SK-N-SH (cell line): ENCODE measurements around the gene ABHD8. TPM values are rescaled to one million over a fixed set of nuclear protein-coding genes. Genes with fewer than 3 reads are reported as not detected.

Experiments used
- CTCF ChIA-PET: fragments of 300-600, 350-600 bp; formaldehyde crosslinking; extraction: SDS; loops from one replicate; lab custom pipeline; 2021; lab: Yijun Ruan, JAX
- POLR2A ChIA-PET: fragments of 350-600 bp; sonication (Branson Sonifier 250); formaldehyde crosslinking; extraction: SDS; loops from one replicate; lab custom pipeline; 2020; ENCODE audit warnings: antibody characterized with exemption, inconsistent platforms; lab: Yijun Ruan, JAX
- DNase-seq: peaks from one replicate; pipeline ENCODE4 v3.0.0; 2012
- H2AFZ ChIP-seq: fragments of 200-600 bp; sonication (generic); 2 replicates; pipeline ENCODE4 v1.8.1; 2016; ENCODE audit warnings: antibody characterized with exemption, mild to moderate bottlenecking, low read depth
- H3F3A ChIP-seq: fragments of 200-600 bp; sonication (generic); replicated peaks from 2 replicates; pipeline ENCODE3; 2016; ENCODE audit warnings: antibody characterized with exemption, mild to moderate bottlenecking; ENCODE audit not compliant: insufficient read depth
- H3K27ac ChIP-seq, 2 experiments: fragments of 200-500 bp in 1 of 2; fragments of 200-600 bp in 1 of 2; sonication (Bioruptor generic) in 1 of 2; sonication (generic), shearing (Covaris generic) in 1 of 2; 2 replicates each; pipeline versions ENCODE4 v1.5.1 to v1.6.1; 2014 to 2016; ENCODE audit warnings: low read depth in 2 of 2, inconsistent platforms in 1 of 2, low read length in 1 of 2, mild to moderate bottlenecking in 1 of 2, mixed read lengths in 1 of 2
- H3K27me3 ChIP-seq: fragments of 200-600 bp; sonication (generic), shearing (Covaris generic); 2 replicates; pipeline ENCODE4 v1.6.1; 2016; ENCODE audit warnings: mixed run types; ENCODE audit not compliant: insufficient read depth
- H3K36me3 ChIP-seq, 2 experiments: fragments of 200-500 bp in 1 of 2; fragments of 200-600 bp in 1 of 2; sonication (Bioruptor generic) in 1 of 2; sonication (generic) in 1 of 2; replicated peaks in 1 of 2; 2 replicates each; pipeline versions ENCODE3 to v1.5.1; 2014 to 2016; ENCODE audit warnings: low read length in 1 of 2, mild to moderate bottlenecking in 1 of 2; ENCODE audit not compliant: insufficient read depth in 2 of 2, control insufficient read depth in 1 of 2
- H3K4me1 ChIP-seq, 2 experiments: fragments of 200-500 bp in 1 of 2; fragments of 200-600 bp in 1 of 2; sonication (Bioruptor generic) in 1 of 2; sonication (generic), shearing (Covaris generic) in 1 of 2; 2 replicates each; pipeline versions ENCODE4 v1.5.1 to v1.6.1; 2014 to 2016; ENCODE audit warnings: low read depth in 1 of 2, low read length in 1 of 2, mixed run types in 1 of 2; ENCODE audit not compliant: insufficient read depth in 2 of 2, control insufficient read depth in 1 of 2
- H3K4me2 ChIP-seq: fragments of 200-600 bp; sonication (generic), shearing (Covaris generic); 2 replicates; pipeline ENCODE4 v1.6.1; 2017; ENCODE audit warnings: mixed run types
- H3K4me3 ChIP-seq, 2 experiments: fragments of 200-500 bp in 1 of 2; fragments of 200-600 bp in 1 of 2; sonication (Bioruptor generic) in 1 of 2; sonication (generic), shearing (Covaris generic) in 1 of 2; 2 replicates each; pipeline versions ENCODE4 v1.5.1 to v1.8.1; 2014 to 2016; ENCODE audit warnings: low read depth in 2 of 2, inconsistent platforms in 1 of 2, low read length in 1 of 2, mild to moderate bottlenecking in 1 of 2, mixed read lengths in 1 of 2, moderate library complexity in 1 of 2
- H3K79me2 ChIP-seq: fragments of 200-600 bp; sonication (generic); 2 replicates; pipeline ENCODE4 v1.8.1; 2017; ENCODE audit warnings: mild to moderate bottlenecking; ENCODE audit not compliant: insufficient read depth
- H3K9ac ChIP-seq: fragments of 200-600 bp; sonication (generic); 2 replicates; pipeline ENCODE4 v1.6.1; 2017; ENCODE audit warnings: mixed run types
- H3K9me2 ChIP-seq: fragments of 200-600 bp; sonication (generic); 2 replicates; pipeline ENCODE4 v1.6.1; 2017; ENCODE audit warnings: mixed run types
- H3K9me3 ChIP-seq: fragments of 200-600 bp; sonication (generic); 2 replicates; pipeline ENCODE4 v1.6.1; 2017; ENCODE audit warnings: mixed run types, mild to moderate bottlenecking, moderate library complexity
- H4K20me1 ChIP-seq: fragments of 200-600 bp; sonication (generic); 2 replicates; pipeline ENCODE4 v1.6.1; 2017; ENCODE audit warnings: mild to moderate bottlenecking, mixed run types; ENCODE audit not compliant: insufficient read depth
- CHD2 ChIP-seq: fragments of 150-350 bp; IDR thresholded peaks from 2 replicates; pipeline ENCODE4 v1.6.1; 2018; ENCODE audit warnings: low read length; ENCODE audit not compliant: partially characterized antibody
- CTCF ChIP-seq: fragments of 200-600 bp; sonication (generic); IDR thresholded peaks from 2 replicates; pipeline ENCODE4 v1.6.1; 2017; ENCODE audit warnings: antibody characterized with exemption, mild to moderate bottlenecking, moderate library complexity
- EP300 ChIP-seq, 2 experiments: IDR thresholded peaks; 2 replicates each; pipeline versions ENCODE4 v1.4.0 to v1.6.1; 2012; ENCODE audit warnings: borderline replicate concordance in 1 of 2, low read depth in 1 of 2, low read length in 1 of 2
- FOSL2 ChIP-seq: IDR thresholded peaks from 2 replicates; pipeline ENCODE4 v1.4.0; 2012; ENCODE audit warnings: low read depth, mild to moderate bottlenecking, moderate library complexity, borderline replicate concordance
- JUND ChIP-seq: IDR thresholded peaks from 2 replicates; pipeline ENCODE4 v1.4.0; 2012
- MEF2A ChIP-seq: IDR thresholded peaks from 2 replicates; pipeline ENCODE4 v1.4.0; 2012; ENCODE audit warnings: low read depth, borderline replicate concordance
- POLR2AphosphoS5 ChIP-seq: IDR thresholded peaks from 2 replicates; pipeline ENCODE4 v1.6.1; 2012; ENCODE audit warnings: low read depth, low read length
- RAD21 ChIP-seq: IDR thresholded peaks from 2 replicates; pipeline ENCODE4 v1.6.1; 2012; ENCODE audit warnings: mild to moderate bottlenecking, low read length
- RCOR1 ChIP-seq: fragments of 150-350 bp; IDR thresholded peaks from 2 replicates; pipeline ENCODE4 v1.6.1; 2017; ENCODE audit warnings: antibody characterized with exemption, low read length
- REST ChIP-seq: IDR thresholded peaks from 2 replicates; pipeline ENCODE4 v1.6.1; 2012; ENCODE audit warnings: mild to moderate bottlenecking, low read depth, low read length, moderate library complexity
- RXRA ChIP-seq: IDR thresholded peaks from 2 replicates; pipeline ENCODE4 v1.4.0; 2012; ENCODE audit warnings: low read depth, mild to moderate bottlenecking, borderline replicate concordance
- SMC3 ChIP-seq: IDR thresholded peaks from 2 replicates; pipeline ENCODE4 v1.6.1; 2012; ENCODE audit warnings: low read depth, low read length, improper control_type of control experiment
- TCF12 ChIP-seq: IDR thresholded peaks from 2 replicates; pipeline ENCODE4 v1.4.0; 2012
- WGBS: methylation state at CpG from one replicate; pipeline ENCODE4 v1.1.6; 2017; ENCODE audit warnings: low lambda C conversion rate; 5-methylcytosine and 5-hydroxymethylcytosine counted together
- polyA plus RNA-seq, 3 experiments: library from polyadenylated mRNA; depleted of rRNA; stranded (reverse); fragments of >200 nt; gene quantifications; 2 replicates each; pipeline ENCODE4 v1.2.3, GENCODE V29; 2012
- TF ChIP-seq, protein P1 (sequence below): fragments of 150-350 bp; IDR thresholded peaks from 2 replicates; pipeline ENCODE4 v1.6.1; 2017; ENCODE audit warnings: antibody characterized with exemption, low read length, low read depth, borderline replicate concordance

Gene ABHD8
- polyA plus RNA-seq, 1 of the 3 experiments (the other 2 are of a cell fraction) = 11.1 TPM

DNA sequence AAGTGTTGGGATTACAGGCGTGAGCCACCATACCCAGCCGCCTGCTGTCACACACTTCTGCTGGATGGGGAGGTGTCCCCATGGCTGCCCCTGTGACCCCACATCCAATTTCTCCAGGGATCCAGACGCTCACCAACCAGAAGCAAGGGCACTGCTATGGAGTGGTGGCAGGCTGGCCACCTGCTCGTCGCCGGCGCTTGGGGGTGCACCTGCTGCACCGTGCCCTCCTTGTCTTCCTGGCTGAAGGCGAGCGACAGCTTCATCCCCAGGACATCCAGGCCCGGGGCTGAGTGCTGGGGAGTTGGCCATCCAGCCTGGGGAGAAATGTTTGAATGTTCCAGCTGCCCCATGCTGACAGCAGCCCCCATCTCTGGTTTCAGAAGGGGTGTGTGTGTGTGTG is 17.0 kb downstream of the ABHD8 start:
- H3K27ac ChIP-seq = no peak overlapping the region
- no peak overlapping the region for H3K4me2 ChIP-seq
- no peak for TF ChIP-seq EP300 (IDR thresholded peaks at IDR 0.05; ENCODE audit: borderline replicate concordance in 1 of 2, low read depth in 1 of 2, low read length in 1 of 2)
- H3K36me3 ChIP-seq = no peaks in the 10 kb centered on the region
- CTCF ChIA-PET = no interaction called here
- no peaks in the 10 kb centered on the region for H3K79me2 ChIP-seq
- no peak overlapping the region for H3K4me3 ChIP-seq
- H4K20me1 ChIP-seq = no peaks in the 10 kb centered on the region
- H3K9ac ChIP-seq = no peak overlapping the region
- H2AFZ ChIP-seq = no peak overlapping the region
- no peaks in the 10 kb centered on the region for H3K9me2 ChIP-seq
- 89% methylated on average over 5 of the region's 11 CpGs for WGBS
- H3K27me3 ChIP-seq = no peaks in the 10 kb centered on the region
- peaks cover 0 to 5% of the 10 kb centered on the region in 2 experiments; a peak in 1 of 4 replicates for H3K4me1 ChIP-seq
- POLR2A ChIA-PET = no interaction called here
- H3K9me3 ChIP-seq = no peaks in the 10 kb centered on the region
- no peak for DNase-seq
- H3F3A ChIP-seq = peaks cover 7% of the 10 kb centered on the region

DNA sequence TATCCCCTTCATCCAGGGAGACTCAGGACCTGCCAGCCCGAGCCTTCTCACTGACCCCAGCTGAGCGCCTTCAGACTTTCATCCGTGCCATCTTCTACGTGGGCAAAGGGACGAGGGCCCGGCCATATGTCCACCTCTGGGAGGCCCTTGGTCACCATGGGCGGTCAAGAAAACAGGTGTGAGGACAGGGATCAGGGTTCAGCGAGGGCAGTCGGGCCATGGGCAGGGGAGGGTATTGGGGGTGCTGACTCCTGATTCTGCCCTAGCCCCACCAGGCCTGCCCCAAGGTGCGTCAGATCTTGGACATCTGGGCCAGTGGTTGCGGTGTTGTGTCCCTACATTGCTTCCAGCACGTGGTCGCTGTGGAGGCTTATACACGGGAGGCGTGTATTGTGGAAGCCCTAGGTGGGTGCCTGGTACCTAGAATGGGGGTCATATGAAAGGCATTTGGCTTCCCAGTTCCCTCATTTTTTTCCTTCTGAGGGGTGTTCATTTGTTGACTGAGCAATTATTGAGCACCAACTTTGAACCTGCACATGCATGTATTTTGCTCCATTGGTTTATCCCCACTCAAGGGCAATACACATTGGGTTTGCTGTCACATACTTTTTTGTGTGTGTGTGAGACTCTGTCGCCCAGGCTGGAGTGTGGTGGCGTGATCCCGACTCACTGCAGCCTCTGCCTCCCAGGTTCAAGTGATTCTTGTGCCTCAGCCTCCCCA is 17.6 kb downstream of the ABHD8 start:
- Histone ChIP-seq H2AFZ (no peak overlapping the region), H3K9me3 (no peaks in the 10 kb centered on the region), H3K27me3 (no peaks in the 10 kb centered on the region), H3K79me2 (no peaks in the 10 kb centered on the region), H3K9ac (no peak overlapping the region), H3F3A (peaks cover 13% of the 10 kb centered on the region), H3K36me3 (no peaks in the 10 kb centered on the region), H3K9me2 (no peaks in the 10 kb centered on the region), H3K4me1 (peaks cover 0 to 5% of the 10 kb centered on the region in 2 experiments; a peak in 1 of 4 replicates), H3K4me2 (no peak overlapping the region), H3K27ac (no peak overlapping the region), H3K4me3 (no peak overlapping the region), H4K20me1 (no peaks in the 10 kb centered on the region)
- no peak for DNase-seq
- POLR2A ChIA-PET = no interaction called here
- CTCF ChIA-PET = no interaction called here
- no peak for TF ChIP-seq CTCF
- TF ChIP-seq POLR2AphosphoS5 = no peak
- no peak for TF ChIP-seq MEF2A
- TF ChIP-seq RAD21 = no peak
- TF ChIP-seq CHD2 = no peak
- no peak for TF ChIP-seq RCOR1
- 86% methylated on average over 18 of the region's 18 CpGs for WGBS

GRCh38 chr19:17283504-17283996 is 19.7 kb downstream of the ABHD8 start:
- Histone ChIP-seq H3K9ac (no peak overlapping the region), H2AFZ (no peak overlapping the region), H3K27me3 (no peaks in the 10 kb centered on the region), H3K4me2 (no peak overlapping the region), H3K79me2 (no peaks in the 10 kb centered on the region), H3K36me3 (no peaks in the 10 kb centered on the region), H3K27ac (no peak overlapping the region), H3K4me1 (peaks cover 0 to 2% of the 10 kb centered on the region in 2 experiments; a peak in 1 of 4 replicates), H3K4me3 (no peak overlapping the region), H3K9me2 (no peaks in the 10 kb centered on the region), H3K9me3 (no peaks in the 10 kb centered on the region), H3F3A (peaks cover 19% of the 10 kb centered on the region), H4K20me1 (no peaks in the 10 kb centered on the region)
- WGBS = 79% methylated on average over 2 of the region's 7 CpGs
- POLR2A ChIA-PET = interaction anchor here (0.6 to 1.2 kb wide), 2 partner anchors 397 to 624 kb away, joined by 3 to 4 read pairs; partner anchors contain the start of gene SMIM7
- CTCF ChIA-PET = interaction anchor here (0.6 to 4.6 kb wide), 21 partner anchors 9 to 214 kb away, joined by 3 to 35 read pairs (median 5); partner anchors contain the start of genes DDA1, MRPL34, USE1 and USHBP1
- no peak for DNase-seq
- TF ChIP-seq RXRA (no peak), JUND (no peak), FOSL2 (no peak), REST (no peak), EP300 (IDR thresholded peaks at IDR 0.05; ENCODE audit: borderline replicate concordance in 1 of 2, low read depth in 1 of 2, low read length in 1 of 2) (no peak), SMC3 (no peak), TCF12 (no peak)
- TF ChIP-seq, protein P1, sequence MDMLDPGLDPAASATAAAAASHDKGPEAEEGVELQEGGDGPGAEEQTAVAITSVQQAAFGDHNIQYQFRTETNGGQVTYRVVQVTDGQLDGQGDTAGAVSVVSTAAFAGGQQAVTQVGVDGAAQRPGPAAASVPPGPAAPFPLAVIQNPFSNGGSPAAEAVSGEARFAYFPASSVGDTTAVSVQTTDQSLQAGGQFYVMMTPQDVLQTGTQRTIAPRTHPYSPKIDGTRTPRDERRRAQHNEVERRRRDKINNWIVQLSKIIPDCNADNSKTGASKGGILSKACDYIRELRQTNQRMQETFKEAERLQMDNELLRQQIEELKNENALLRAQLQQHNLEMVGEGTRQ = no peak
